HT1080 (cell line): ENCODE measurements around the gene ZNF367. TPM values are rescaled to one million over a fixed set of nuclear protein-coding genes. Genes with fewer than 3 reads are reported as not detected.
"Not testable (repeated sequence)": the region's sequence is repeated elsewhere in the genome, so short reads cannot be mapped to it uniquely, and the experiment has no call there.

Experiments
- DNase-seq: peaks from one replicate; pipeline ENCODE4 v3.0.0-alpha.2; 2015; ENCODE audit warnings: low read depth
- total RNA-seq: library from RNA; depleted of rRNA; stranded (reverse); fragments of >200 nt; shearing (Covaris generic); gene quantifications from 2 replicates; pipeline ENCODE4 v1.2.3, GENCODE V29; 2014; rRNA removed

The ZNF367 gene
- total RNA-seq, 1 experiment from 2014 or later = 21.6 TPM

GRCh38 chr9:96363175-96363967 is 54.8 kb downstream of the ZNF367 start:
- no peak for DNase-seq

DNA sequence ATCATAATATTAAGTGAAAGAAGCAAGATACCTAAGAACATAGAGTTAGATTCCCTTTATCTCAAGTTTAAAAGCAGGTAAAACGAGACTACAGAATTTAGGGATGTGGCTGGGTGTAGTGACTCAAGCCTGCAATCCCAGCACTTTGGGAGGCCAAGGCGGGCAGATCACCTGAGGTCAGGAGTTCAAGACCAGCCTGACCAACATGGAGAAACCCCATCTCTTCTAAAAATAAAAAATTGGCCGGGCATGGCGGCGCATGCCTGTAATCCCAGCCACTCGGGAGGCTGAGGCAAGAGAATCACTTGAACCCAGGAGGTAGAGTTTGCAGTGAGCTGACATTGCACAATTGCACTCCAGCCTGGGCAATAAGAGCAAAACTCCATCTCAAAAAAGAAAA is 56.1 kb downstream of the ZNF367 start:
- not testable (repeated sequence) for DNase-seq

DNA sequence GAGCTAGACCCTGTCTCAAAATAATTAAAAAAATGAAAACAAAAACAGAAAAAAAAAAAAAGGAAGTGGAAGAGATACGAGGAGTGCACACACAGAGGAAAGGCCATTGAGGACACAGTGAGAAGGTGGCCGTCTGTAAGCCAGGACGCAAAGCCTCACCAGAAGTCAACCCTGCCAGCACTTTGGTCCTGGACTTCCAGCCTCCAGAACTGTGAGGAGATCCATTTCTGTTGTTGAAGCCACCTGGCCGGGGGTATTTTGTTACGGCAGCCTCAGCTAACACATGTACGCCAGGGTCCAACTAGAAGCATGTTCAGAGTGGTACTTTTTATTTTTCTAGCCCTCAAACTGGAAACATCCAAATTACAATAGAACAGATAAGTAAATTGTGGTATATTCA is 56.5 kb downstream of the ZNF367 start:
- no peak for DNase-seq

DNA sequence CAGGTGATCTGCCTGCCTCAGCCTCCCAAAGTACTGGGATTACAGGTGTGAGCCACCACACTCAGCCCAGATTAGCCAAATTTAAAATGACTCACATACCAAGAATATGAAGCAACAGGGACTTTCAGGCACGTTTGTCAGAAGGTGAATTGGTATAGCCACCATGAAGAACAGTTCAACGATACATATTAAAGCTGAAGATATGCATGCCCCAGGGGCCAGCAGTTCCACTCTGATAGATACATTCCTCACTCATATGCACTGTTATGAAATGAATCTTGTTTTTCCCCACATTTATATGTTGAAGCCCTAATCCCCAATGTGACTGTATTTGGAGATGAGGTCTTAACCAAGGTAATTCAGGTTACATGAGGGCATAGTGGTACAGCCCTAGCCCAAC is 57.2 kb downstream of the ZNF367 start:
- no peak for DNase-seq

- DNase-seq = not testable (repeated sequence)
Measured at GRCh38 chr9:96360523-96360922, 57.6 kb downstream of the ZNF367 start.

- no peak for DNase-seq
Measured at GRCh38 chr9:96350866-96351265, 67.3 kb downstream of the ZNF367 start.

GRCh38 chr9:96348261-96348660 is 69.9 kb downstream of the ZNF367 start:
- DNase-seq = no peak

DNA sequence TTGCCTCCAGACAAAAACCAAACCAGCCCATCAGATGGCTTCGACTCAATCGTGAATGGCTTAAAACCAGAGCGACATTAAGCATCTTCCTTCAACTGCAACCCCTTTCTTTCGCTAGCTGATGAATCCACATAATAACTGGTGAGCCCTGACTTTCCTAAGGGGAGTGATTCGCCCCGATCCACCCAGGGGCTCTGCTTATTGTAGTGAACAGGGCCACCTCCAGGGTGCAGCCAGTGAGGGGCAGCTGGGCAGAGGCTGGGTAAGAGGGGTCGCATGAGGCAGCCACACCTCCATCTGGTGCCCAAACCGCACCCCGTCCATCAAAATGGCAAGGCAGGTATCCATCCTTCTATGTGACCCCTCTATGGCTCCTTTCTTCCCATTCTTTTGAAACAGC is 72.6 kb downstream of the ZNF367 start:
- no peak for DNase-seq

GRCh38 chr9:96344458-96345180 is 73.6 kb downstream of the ZNF367 start:
- peak; percentile 88 for DNase-seq

DNA sequence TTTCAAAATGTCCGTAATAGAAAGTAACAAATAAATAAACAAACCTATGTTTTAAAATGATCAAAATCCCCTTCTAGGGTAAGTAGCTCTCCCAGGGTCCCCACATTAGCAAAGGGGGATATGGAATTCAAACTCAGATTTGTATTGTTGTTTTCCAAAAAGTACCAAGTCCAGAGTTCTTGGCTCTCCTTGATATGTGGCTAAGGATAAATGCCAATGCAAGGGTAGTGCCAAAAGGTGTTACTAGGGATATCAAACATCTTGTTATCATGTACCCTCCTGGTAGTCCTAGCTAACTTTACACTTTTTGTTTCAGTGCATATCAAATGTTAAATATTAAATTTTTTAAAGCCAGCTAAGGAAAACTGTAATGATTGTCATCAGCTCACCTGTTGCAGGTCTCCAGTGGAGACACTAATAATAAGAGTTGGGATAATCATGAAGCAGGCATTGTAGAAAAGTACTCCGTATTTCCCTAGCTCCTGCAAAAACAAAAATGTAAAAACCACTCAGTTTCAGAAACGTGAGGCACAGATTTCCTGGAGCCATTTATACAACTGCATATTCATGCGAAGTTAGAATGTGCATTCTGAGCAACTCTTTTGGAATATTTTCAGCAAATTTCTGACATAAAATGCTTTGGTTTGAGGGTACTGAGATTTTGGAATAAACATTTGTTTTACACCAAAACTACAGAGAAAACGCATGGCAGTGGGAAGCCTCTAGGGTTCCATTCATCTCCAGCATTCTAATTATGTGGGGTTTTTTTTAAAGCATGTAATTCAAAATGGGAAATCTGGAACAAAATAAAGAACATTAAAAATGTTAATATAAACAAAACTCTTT is 74.4 kb downstream of the ZNF367 start:
- DNase-seq = no peak

GRCh38 chr9:96342571-96343245 is 75.5 kb downstream of the ZNF367 start:
- DNase-seq = no peak

GRCh38 chr9:96340707-96341106 is 77.5 kb downstream of the ZNF367 start:
- no peak for DNase-seq

DNA sequence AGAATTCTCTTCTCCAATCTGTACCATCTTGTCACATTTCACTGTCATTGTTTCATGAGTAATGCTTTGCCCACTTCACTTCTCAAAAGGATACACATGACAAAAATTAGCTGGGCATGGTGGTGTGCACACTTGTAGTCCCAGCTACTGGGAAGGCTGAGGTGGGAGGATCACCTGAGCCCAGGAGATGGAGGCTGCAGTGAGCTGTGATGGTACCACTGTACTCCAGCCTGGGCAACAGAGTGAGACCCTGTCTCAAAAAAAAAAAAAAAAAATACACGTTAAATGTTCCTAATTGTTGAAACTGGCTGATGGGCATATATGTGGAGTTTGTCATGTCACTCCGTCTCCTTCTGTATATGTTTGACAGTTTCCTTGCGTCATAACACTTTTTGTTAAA is 79.9 kb downstream of the ZNF367 start:
- DNase-seq = no peak

Other genes with a start within 250 kb of the ZNF367 start
- 0.37 TPM in 1 of 2 replicates, not detected in the other for gene HSD17B3, start 116.2 kb downstream of the ZNF367 start, total RNA-seq
- gene SLC35D2, start 34.7 kb downstream of the ZNF367 start, total RNA-seq = 27.1 and 35.0 TPM in 2 replicates
- 4.3 and 4.6 TPM in 2 replicates for gene HABP4, start 31.8 kb upstream of the ZNF367 start, total RNA-seq
- 5.2 and 8.2 TPM in 2 replicates for gene CDC14B, start 201.5 kb upstream of the ZNF367 start, total RNA-seq
- 18.9 and 22.7 TPM in 2 replicates for gene PRXL2C, start 236.9 kb upstream of the ZNF367 start, total RNA-seq